ENCODE measurements around the gene MAN1C1. TPM values are rescaled to one million over a fixed set of nuclear protein-coding genes. Genes with fewer than 3 reads are reported as not detected.

MAN1C1 gene
- total and polyA plus RNA-seq, 2 donors (not counting 1 experiment from before 2014, with no cell fraction given), result 0.31 to 0.89 TPM

DNA sequence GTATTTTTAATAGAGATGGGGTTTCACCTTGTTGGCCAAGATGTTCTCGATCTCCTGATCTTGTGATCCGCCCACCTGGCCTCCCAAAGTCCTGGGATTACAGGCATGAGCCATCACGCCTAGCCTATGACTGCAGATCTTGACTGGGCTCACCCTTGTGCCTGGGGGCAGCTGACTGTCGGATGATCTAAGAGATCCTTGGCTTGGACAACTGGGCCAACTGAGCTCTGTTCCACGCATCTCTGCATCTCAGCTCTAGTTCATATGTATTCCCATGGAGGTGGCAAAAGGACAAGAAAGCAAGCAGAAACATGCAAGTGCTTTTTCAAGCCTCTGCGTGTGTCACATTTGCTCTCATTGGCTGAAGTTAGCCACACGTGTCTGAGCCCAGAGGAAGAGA is 107.6 kb downstream of the MAN1C1 start:
- ChIA-PET CTCF (no interaction called here), POLR2A (no interaction called here)
- H3K4me3 Mint-ChIP-seq, result no peak overlapping the region
- Histone ChIP-seq H3K9ac (ENCODE audit: low read length) (no peak overlapping the region), H3K27me3 (replicated peaks in 1 of 4; ENCODE audit: control extremely low read depth in 1 of 4, control insufficient read depth in 3 of 4, insufficient read depth in 4 of 4, low read length in 3 of 4) (peaks cover 0 to 9% (median 2%) of the 10 kb centered on the region in 4 experiments), H3K4me1 (ENCODE audit: control insufficient read depth in 2 of 2, insufficient read depth in 2 of 2, low read length in 2 of 2) (no peaks in the 10 kb centered on the region), H2AFZ (ENCODE audit: insufficient read depth, low read depth, low read length, poor library complexity, severe bottlenecking) (no peak overlapping the region), H4K20me1 (ENCODE audit: control insufficient read depth, insufficient read depth, low read length, poor library complexity, severe bottlenecking) (no peaks in the 10 kb centered on the region), H3K27ac (ENCODE audit: low read length in 2 of 2) (no peak overlapping the region), H3K36me3 (replicated peaks in 1 of 2; ENCODE audit: control extremely low read depth in 1 of 2, control insufficient read depth in 1 of 2, extremely low read depth in 1 of 2, insufficient read depth in 2 of 2, low read length in 1 of 2) (no peaks in the 10 kb centered on the region), H3K79me2 (ENCODE audit: control insufficient read depth, insufficient read depth, low read length) (no peaks in the 10 kb centered on the region), H3K4me3 (ENCODE audit: control extremely low read depth in 1 of 5, extremely low read depth in 1 of 5, insufficient read depth in 1 of 5, low read depth in 2 of 5, low read length in 4 of 5) (no peak overlapping the region), H3K4me2 (replicated peaks; ENCODE audit: low read depth, low read length, poor library complexity, severe bottlenecking) (no peak overlapping the region), H3K9me3 (ENCODE audit: control extremely low read depth in 1 of 3, control insufficient read depth in 2 of 3, insufficient read depth in 1 of 3, low read length in 2 of 3) (peaks cover 0 to 8% (median 0%) of the 10 kb centered on the region in 3 donors)
- H3K27ac Mint-ChIP-seq, result no peak overlapping the region
- peaks cover 41% of the 10 kb centered on the region for H3K27me3 Mint-ChIP-seq
- intact Hi-C loops (cut with micrococcal nuclease), result no loop called here
- TF ChIP-seq CTCF (IDR thresholded peaks at IDR 0.05) (no peak), EZH2 (IDR thresholded peaks at IDR 0.05; ENCODE audit: borderline replicate concordance, insufficient read depth, low read depth, low read length, poor library complexity, severe bottlenecking) (no peak)
- WGBS (ENCODE audit: insufficient coverage), result 94% methylated on average over 7 of the region's 7 CpGs
- DNase-seq (no peak), ATAC-seq (ENCODE audit: low read depth) (no peak)
- H3K4me1 Mint-ChIP-seq, result no peaks in the 10 kb centered on the region
- no peaks in the 10 kb centered on the region for H3K9me3 Mint-ChIP-seq (ENCODE audit: insufficient read depth)

DNA sequence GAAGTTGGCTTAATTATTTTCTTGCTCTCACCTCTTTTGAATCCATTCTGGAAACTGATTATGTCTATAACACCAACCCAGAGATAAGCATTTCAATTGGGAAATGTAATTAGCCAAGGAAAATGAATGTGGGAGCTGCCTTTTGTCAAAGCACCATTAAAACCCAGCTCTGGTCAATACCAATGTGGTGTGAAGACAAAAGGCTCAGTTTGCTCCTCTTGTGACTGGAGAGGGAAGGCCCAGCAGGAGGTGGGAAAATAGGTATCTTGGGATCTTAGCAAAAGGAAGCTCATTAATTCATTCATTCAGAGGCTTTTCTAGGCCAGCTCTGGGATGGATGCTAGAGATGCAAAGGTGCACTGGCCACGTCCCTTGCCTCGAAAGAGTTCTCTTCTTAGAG is 108.4 kb downstream of the MAN1C1 start:
- intact Hi-C loops (cut with micrococcal nuclease), result no loop called here

More for the DNA sequence above, 108.4 kb downstream of the MAN1C1 start:
- H3K4me1 ChIP-seq (ENCODE audit: control insufficient read depth in 2 of 2, insufficient read depth in 2 of 2, low read length in 2 of 2), result no peaks in the 10 kb centered on the region
- no peak overlapping the region for H3K4me3 Mint-ChIP-seq
- no peaks in the 10 kb centered on the region for H3K36me3 ChIP-seq (replicated peaks in 1 of 2; ENCODE audit: control extremely low read depth in 1 of 2, control insufficient read depth in 1 of 2, extremely low read depth in 1 of 2, insufficient read depth in 2 of 2, low read length in 1 of 2)
- peaks cover 0 to 9% (median 2%) of the 10 kb centered on the region in 4 experiments for H3K27me3 ChIP-seq (replicated peaks in 1 of 4; ENCODE audit: control extremely low read depth in 1 of 4, control insufficient read depth in 3 of 4, insufficient read depth in 4 of 4, low read length in 3 of 4)
- H3K4me2 ChIP-seq (replicated peaks; ENCODE audit: low read depth, low read length, poor library complexity, severe bottlenecking), result no peak overlapping the region
- no peaks in the 10 kb centered on the region for H3K9me3 Mint-ChIP-seq (ENCODE audit: insufficient read depth)
- ChIA-PET CTCF (no interaction called here), POLR2A (no interaction called here)
- TF ChIP-seq EZH2 (IDR thresholded peaks at IDR 0.05; ENCODE audit: borderline replicate concordance, insufficient read depth, low read depth, low read length, poor library complexity, severe bottlenecking), result no peak
- TF ChIP-seq CTCF (IDR thresholded peaks at IDR 0.05), result no peak
- ATAC-seq (ENCODE audit: low read depth) (no peak), DNase-seq (no peak)
- no peak overlapping the region for H3K4me3 ChIP-seq (ENCODE audit: control extremely low read depth in 1 of 5, extremely low read depth in 1 of 5, insufficient read depth in 1 of 5, low read depth in 2 of 5, low read length in 4 of 5)
- H3K27me3 Mint-ChIP-seq, result peaks cover 42% of the 10 kb centered on the region
- H3K27ac ChIP-seq (ENCODE audit: low read length in 2 of 2), result no peak overlapping the region
- H3K9ac ChIP-seq (ENCODE audit: low read length), result no peak overlapping the region
- no peaks in the 10 kb centered on the region for H3K79me2 ChIP-seq (ENCODE audit: control insufficient read depth, insufficient read depth, low read length)
- no peaks in the 10 kb centered on the region for H4K20me1 ChIP-seq (ENCODE audit: control insufficient read depth, insufficient read depth, low read length, poor library complexity, severe bottlenecking)
- H3K27ac Mint-ChIP-seq, result no peak overlapping the region
- H2AFZ ChIP-seq (ENCODE audit: insufficient read depth, low read depth, low read length, poor library complexity, severe bottlenecking), result no peak overlapping the region
- H3K4me1 Mint-ChIP-seq, result no peaks in the 10 kb centered on the region
- WGBS (ENCODE audit: insufficient coverage), result 100% methylated on average over 2 of the region's 2 CpGs
- H3K9me3 ChIP-seq (ENCODE audit: control extremely low read depth in 1 of 3, control insufficient read depth in 2 of 3, insufficient read depth in 1 of 3, low read length in 2 of 3), result peaks cover 0 to 9% (median 0%) of the 10 kb centered on the region in 3 donors
